ENCODE measurements around the gene PHLPP1. TPM values are rescaled to one million over a fixed set of nuclear protein-coding genes. Genes with fewer than 3 reads are reported as not detected.

PHLPP1 gene
- total and polyA plus RNA-seq, 2 experiments from 2014 or later, result 15.7 to 73.6 TPM

DNA sequence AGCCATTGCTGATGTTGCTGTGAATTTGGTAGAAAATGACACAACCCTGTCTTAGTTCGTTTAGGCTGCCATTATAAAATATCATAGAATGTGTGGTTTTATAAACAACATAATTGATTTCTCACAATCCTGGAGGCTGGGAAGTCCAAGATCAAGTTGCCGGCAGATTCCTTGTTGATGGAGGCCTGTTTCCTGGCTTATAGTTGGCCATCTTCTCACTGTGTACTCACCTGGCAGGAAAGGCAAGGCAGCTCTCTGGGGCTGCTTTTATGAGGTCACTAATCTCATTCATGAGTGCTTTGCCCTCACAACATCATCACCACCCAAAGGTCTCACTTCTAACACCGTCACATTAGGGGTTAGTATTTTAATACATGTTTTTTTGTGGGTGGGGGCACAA lies 58.4 kb downstream of the PHLPP1 start:
- Mint-ChIP-seq H3K36me3 (ENCODE audit: low read depth) (peaks cover 13% of the 10 kb centered on the region), H3K27me3 (ENCODE audit: insufficient read depth, low read depth, poor library complexity) (peaks cover 2% of the 10 kb centered on the region), H3K9me3 (no peaks in the 10 kb centered on the region; the same call in 2 of the 3 replicates), H3K4me3 (no peak overlapping the region), H3K27ac (peak overlapping the region; percentile 72), H3K4me1 (peaks cover 51% of the 10 kb centered on the region)
- TF ChIP-seq, protein P1, sequence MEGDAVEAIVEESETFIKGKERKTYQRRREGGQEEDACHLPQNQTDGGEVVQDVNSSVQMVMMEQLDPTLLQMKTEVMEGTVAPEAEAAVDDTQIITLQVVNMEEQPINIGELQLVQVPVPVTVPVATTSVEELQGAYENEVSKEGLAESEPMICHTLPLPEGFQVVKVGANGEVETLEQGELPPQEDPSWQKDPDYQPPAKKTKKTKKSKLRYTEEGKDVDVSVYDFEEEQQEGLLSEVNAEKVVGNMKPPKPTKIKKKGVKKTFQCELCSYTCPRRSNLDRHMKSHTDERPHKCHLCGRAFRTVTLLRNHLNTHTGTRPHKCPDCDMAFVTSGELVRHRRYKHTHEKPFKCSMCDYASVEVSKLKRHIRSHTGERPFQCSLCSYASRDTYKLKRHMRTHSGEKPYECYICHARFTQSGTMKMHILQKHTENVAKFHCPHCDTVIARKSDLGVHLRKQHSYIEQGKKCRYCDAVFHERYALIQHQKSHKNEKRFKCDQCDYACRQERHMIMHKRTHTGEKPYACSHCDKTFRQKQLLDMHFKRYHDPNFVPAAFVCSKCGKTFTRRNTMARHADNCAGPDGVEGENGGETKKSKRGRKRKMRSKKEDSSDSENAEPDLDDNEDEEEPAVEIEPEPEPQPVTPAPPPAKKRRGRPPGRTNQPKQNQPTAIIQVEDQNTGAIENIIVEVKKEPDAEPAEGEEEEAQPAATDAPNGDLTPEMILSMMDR (conservative IDR thresholded peaks at IDR 0.05; ENCODE audit: low read depth in 2 of 2), result no peak
- TF ChIP-seq STAT1 (IDR thresholded peaks at IDR 0.05; ENCODE audit: unreplicated experiment) (no peak), CREB1 (CRISPR knock-in tag; IDR thresholded peaks at IDR 0.05; ENCODE audit: low read depth) (no peak), NANOG (IDR thresholded peaks at IDR 0.05; ENCODE audit: borderline replicate concordance) (no peak), POLR2AphosphoS5 (IDR thresholded peaks at IDR 0.05; ENCODE audit: low read depth) (no peak), EZH2 (IDR thresholded peaks at IDR 0.05; ENCODE audit: low read depth, unreplicated experiment) (no peak), ZNF114 (CRISPR knock-in tag; IDR thresholded peaks at IDR 0.05) (no peak), EZH2phosphoT487 (IDR thresholded peaks at IDR 0.05; ENCODE audit: unreplicated experiment) (no peak), JUNB (IDR thresholded peaks at IDR 0.05; ENCODE audit: unreplicated experiment) (no peak), ZNF331 (CRISPR knock-in tag; IDR thresholded peaks at IDR 0.05; ENCODE audit: low read depth) (no peak)
- TF ChIP-seq, protein P2, sequence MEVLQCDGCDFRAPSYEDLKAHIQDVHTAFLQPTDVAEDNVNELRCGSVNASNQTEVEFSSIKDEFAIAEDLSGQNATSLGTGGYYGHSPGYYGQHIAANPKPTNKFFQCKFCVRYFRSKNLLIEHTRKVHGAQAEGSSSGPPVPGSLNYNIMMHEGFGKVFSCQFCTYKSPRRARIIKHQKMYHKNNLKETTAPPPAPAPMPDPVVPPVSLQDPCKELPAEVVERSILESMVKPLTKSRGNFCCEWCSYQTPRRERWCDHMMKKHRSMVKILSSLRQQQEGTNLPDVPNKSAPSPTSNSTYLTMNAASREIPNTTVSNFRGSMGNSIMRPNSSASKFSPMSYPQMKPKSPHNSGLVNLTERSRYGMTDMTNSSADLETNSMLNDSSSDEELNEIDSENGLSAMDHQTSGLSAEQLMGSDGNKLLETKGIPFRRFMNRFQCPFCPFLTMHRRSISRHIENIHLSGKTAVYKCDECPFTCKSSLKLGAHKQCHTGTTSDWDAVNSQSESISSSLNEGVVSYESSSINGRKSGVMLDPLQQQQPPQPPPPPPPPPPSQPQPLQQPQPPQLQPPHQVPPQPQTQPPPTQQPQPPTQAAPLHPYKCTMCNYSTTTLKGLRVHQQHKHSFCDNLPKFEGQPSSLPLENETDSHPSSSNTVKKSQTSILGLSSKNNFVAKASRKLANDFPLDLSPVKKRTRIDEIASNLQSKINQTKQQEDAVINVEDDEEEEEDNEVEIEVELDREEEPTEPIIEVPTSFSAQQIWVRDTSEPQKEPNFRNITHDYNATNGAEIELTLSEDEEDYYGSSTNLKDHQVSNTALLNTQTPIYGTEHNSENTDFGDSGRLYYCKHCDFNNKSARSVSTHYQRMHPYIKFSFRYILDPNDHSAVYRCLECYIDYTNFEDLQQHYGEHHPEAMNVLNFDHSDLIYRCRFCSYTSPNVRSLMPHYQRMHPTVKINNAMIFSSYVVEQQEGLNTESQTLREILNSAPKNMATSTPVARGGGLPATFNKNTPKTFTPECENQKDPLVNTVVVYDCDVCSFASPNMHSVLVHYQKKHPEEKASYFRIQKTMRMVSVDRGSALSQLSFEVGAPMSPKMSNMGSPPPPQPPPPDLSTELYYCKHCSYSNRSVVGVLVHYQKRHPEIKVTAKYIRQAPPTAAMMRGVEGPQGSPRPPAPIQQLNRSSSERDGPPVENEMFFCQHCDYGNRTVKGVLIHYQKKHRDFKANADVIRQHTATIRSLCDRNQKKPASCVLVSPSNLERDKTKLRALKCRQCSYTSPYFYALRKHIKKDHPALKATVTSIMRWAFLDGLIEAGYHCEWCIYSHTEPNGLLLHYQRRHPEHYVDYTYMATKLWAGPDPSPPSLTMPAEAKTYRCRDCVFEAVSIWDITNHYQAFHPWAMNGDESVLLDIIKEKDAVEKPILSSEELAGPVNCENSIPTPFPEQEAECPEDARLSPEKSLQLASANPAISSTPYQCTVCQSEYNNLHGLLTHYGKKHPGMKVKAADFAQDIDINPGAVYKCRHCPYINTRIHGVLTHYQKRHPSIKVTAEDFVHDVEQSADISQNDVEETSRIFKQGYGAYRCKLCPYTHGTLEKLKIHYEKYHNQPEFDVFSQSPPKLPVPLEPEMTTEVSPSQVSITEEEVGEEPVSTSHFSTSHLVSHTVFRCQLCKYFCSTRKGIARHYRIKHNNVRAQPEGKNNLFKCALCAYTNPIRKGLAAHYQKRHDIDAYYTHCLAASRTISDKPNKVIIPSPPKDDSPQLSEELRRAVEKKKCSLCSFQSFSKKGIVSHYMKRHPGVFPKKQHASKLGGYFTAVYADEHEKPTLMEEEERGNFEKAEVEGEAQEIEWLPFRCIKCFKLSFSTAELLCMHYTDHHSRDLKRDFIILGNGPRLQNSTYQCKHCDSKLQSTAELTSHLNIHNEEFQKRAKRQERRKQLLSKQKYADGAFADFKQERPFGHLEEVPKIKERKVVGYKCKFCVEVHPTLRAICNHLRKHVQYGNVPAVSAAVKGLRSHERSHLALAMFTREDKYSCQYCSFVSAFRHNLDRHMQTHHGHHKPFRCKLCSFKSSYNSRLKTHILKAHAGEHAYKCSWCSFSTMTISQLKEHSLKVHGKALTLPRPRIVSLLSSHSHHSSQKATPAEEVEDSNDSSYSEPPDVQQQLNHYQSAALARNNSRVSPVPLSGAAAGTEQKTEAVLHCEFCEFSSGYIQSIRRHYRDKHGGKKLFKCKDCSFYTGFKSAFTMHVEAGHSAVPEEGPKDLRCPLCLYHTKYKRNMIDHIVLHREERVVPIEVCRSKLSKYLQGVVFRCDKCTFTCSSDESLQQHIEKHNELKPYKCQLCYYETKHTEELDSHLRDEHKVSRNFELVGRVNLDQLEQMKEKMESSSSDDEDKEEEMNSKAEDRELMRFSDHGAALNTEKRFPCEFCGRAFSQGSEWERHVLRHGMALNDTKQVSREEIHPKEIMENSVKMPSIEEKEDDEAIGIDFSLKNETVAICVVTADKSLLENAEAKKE (CRISPR knock-in tag; IDR thresholded peaks at IDR 0.05), result no peak
- TF ChIP-seq, protein P3, sequence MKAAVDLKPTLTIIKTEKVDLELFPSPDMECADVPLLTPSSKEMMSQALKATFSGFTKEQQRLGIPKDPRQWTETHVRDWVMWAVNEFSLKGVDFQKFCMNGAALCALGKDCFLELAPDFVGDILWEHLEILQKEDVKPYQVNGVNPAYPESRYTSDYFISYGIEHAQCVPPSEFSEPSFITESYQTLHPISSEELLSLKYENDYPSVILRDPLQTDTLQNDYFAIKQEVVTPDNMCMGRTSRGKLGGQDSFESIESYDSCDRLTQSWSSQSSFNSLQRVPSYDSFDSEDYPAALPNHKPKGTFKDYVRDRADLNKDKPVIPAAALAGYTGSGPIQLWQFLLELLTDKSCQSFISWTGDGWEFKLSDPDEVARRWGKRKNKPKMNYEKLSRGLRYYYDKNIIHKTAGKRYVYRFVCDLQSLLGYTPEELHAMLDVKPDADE (IDR thresholded peaks at IDR 0.05), result no peak
- TF ChIP-seq, protein P4, sequence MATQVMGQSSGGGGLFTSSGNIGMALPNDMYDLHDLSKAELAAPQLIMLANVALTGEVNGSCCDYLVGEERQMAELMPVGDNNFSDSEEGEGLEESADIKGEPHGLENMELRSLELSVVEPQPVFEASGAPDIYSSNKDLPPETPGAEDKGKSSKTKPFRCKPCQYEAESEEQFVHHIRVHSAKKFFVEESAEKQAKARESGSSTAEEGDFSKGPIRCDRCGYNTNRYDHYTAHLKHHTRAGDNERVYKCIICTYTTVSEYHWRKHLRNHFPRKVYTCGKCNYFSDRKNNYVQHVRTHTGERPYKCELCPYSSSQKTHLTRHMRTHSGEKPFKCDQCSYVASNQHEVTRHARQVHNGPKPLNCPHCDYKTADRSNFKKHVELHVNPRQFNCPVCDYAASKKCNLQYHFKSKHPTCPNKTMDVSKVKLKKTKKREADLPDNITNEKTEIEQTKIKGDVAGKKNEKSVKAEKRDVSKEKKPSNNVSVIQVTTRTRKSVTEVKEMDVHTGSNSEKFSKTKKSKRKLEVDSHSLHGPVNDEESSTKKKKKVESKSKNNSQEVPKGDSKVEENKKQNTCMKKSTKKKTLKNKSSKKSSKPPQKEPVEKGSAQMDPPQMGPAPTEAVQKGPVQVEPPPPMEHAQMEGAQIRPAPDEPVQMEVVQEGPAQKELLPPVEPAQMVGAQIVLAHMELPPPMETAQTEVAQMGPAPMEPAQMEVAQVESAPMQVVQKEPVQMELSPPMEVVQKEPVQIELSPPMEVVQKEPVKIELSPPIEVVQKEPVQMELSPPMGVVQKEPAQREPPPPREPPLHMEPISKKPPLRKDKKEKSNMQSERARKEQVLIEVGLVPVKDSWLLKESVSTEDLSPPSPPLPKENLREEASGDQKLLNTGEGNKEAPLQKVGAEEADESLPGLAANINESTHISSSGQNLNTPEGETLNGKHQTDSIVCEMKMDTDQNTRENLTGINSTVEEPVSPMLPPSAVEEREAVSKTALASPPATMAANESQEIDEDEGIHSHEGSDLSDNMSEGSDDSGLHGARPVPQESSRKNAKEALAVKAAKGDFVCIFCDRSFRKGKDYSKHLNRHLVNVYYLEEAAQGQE (IDR thresholded peaks at IDR 0.05; ENCODE audit: unreplicated experiment), result no peak
- H3K79me2 ChIP-seq (replicated peaks; ENCODE audit: insufficient read depth), result peaks cover 100% of the 10 kb centered on the region
- ATAC-seq, result no peak
- no peaks in the 10 kb centered on the region for H3K27me3 ChIP-seq (ENCODE audit: insufficient read depth)
- H3K4me1 ChIP-seq (ENCODE audit: insufficient read depth), result peaks cover 61% of the 10 kb centered on the region
- peak overlapping the region; percentile 55; the same call in 1 of the 2 replicates for H3K27ac ChIP-seq (ENCODE audit: low read depth)
- H4K20me1 ChIP-seq (replicated peaks; ENCODE audit: insufficient read depth), result peaks cover 14% of the 10 kb centered on the region
- no peak for DNase-seq (ENCODE audit: low spot score)
- no peaks in the 10 kb centered on the region for H3K36me3 ChIP-seq (ENCODE audit: insufficient read depth)
- peak overlapping the region; percentile 28; the same call in 1 of the 2 replicates for H3K4me2 ChIP-seq
- no peak overlapping the region for H2AFZ ChIP-seq
- no peak overlapping the region for H3K4me3 ChIP-seq
- H3K9me2 ChIP-seq (ENCODE audit: insufficient read depth), result no peaks in the 10 kb centered on the region
- no peaks in the 10 kb centered on the region for H3F3A ChIP-seq (replicated peaks; ENCODE audit: low read depth)
